ENCODE data around the gene WDR59.

DNA sequence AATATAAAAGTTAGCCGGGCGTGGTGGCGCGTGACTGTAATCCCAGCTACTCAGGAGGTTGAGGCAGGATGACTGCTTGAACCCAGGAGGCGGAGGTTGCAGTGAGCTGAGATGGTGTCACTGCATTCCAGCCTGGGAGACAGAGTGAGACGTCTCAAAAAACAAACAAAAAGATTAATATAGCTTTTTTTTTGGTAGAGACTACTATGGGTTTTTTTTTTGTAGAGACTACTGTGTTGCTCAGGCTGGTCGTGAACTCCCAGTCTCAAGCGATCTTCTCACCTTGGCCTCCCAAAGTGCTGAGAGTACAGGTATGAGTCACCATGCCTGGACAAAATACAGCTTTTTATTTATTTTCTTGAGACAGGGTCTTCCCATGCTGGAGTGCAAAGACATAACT lies 34.1 kb upstream of the WDR59 start:
- TF ChIP-seq, protein P1, sequence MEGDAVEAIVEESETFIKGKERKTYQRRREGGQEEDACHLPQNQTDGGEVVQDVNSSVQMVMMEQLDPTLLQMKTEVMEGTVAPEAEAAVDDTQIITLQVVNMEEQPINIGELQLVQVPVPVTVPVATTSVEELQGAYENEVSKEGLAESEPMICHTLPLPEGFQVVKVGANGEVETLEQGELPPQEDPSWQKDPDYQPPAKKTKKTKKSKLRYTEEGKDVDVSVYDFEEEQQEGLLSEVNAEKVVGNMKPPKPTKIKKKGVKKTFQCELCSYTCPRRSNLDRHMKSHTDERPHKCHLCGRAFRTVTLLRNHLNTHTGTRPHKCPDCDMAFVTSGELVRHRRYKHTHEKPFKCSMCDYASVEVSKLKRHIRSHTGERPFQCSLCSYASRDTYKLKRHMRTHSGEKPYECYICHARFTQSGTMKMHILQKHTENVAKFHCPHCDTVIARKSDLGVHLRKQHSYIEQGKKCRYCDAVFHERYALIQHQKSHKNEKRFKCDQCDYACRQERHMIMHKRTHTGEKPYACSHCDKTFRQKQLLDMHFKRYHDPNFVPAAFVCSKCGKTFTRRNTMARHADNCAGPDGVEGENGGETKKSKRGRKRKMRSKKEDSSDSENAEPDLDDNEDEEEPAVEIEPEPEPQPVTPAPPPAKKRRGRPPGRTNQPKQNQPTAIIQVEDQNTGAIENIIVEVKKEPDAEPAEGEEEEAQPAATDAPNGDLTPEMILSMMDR (conservative IDR thresholded peaks at IDR 0.05; ENCODE audit: low read depth, low read length): no peak
- TF ChIP-seq POLR2A (IDR thresholded peaks at IDR 0.05; ENCODE audit: low read depth, low read length): no peak
- TF ChIP-seq, protein P2, sequence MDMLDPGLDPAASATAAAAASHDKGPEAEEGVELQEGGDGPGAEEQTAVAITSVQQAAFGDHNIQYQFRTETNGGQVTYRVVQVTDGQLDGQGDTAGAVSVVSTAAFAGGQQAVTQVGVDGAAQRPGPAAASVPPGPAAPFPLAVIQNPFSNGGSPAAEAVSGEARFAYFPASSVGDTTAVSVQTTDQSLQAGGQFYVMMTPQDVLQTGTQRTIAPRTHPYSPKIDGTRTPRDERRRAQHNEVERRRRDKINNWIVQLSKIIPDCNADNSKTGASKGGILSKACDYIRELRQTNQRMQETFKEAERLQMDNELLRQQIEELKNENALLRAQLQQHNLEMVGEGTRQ (IDR thresholded peaks at IDR 0.05; ENCODE audit: low read depth, low read length): no peak
- no peak for TF ChIP-seq MAFK (IDR thresholded peaks at IDR 0.05; ENCODE audit: low read depth, low read length)
- no peak for TF ChIP-seq FOS (IDR thresholded peaks at IDR 0.05; ENCODE audit: low read depth, low read length)
- no peak for TF ChIP-seq RAD21 (IDR thresholded peaks at IDR 0.05; ENCODE audit: low read length)
- TF ChIP-seq RCOR1 (IDR thresholded peaks at IDR 0.05; ENCODE audit: insufficient replicate concordance, low read length): no peak
- TF ChIP-seq, protein P3, sequence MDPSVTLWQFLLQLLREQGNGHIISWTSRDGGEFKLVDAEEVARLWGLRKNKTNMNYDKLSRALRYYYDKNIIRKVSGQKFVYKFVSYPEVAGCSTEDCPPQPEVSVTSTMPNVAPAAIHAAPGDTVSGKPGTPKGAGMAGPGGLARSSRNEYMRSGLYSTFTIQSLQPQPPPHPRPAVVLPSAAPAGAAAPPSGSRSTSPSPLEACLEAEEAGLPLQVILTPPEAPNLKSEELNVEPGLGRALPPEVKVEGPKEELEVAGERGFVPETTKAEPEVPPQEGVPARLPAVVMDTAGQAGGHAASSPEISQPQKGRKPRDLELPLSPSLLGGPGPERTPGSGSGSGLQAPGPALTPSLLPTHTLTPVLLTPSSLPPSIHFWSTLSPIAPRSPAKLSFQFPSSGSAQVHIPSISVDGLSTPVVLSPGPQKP (IDR thresholded peaks at IDR 0.05; ENCODE audit: borderline replicate concordance, low read depth, low read length): no peak
- TF ChIP-seq BHLHE40 (IDR thresholded peaks at IDR 0.05; ENCODE audit: low read depth, low read length): no peak
- TF ChIP-seq MAZ (IDR thresholded peaks at IDR 0.05; ENCODE audit: borderline replicate concordance, low read depth, low read length): no peak
- no peak for TF ChIP-seq MXI1 (IDR thresholded peaks at IDR 0.05; ENCODE audit: borderline replicate concordance, low read depth, low read length)
- no peak for TF ChIP-seq CEBPB (IDR thresholded peaks at IDR 0.05; ENCODE audit: low read depth, low read length)
- TF ChIP-seq RFX5 (IDR thresholded peaks at IDR 0.05; ENCODE audit: low read depth, low read length): no peak

All from IMR-90 (cell line).